SK-N-SH (cell line): Measurements from ENCODE around the gene UBE2E1. TPM values are rescaled to one million over a fixed set of nuclear protein-coding genes. Genes with fewer than 3 reads are reported as not detected.

Source experiments
- CTCF ChIA-PET: fragments of 300-600, 350-600 bp; formaldehyde crosslinking; extraction: SDS; loops from one replicate; lab custom pipeline; 2021; lab: Yijun Ruan, JAX
- POLR2A ChIA-PET: fragments of 350-600 bp; sonication (Branson Sonifier 250); formaldehyde crosslinking; extraction: SDS; loops from one replicate; lab custom pipeline; 2020; ENCODE audit warnings: antibody characterized with exemption, inconsistent platforms; lab: Yijun Ruan, JAX
- DNase-seq: peaks from one replicate; pipeline ENCODE4 v3.0.0; 2012
- H2AFZ ChIP-seq: fragments of 200-600 bp; sonication (generic); 2 replicates; pipeline ENCODE4 v1.8.1; 2016; ENCODE audit warnings: antibody characterized with exemption, mild to moderate bottlenecking, low read depth
- H3F3A ChIP-seq: fragments of 200-600 bp; sonication (generic); replicated peaks from 2 replicates; pipeline ENCODE3; 2016; ENCODE audit warnings: antibody characterized with exemption, mild to moderate bottlenecking; ENCODE audit not compliant: insufficient read depth
- H3K27ac ChIP-seq, 2 experiments: fragments of 200-500 bp in 1 of 2; fragments of 200-600 bp in 1 of 2; sonication (Bioruptor generic) in 1 of 2; sonication (generic), shearing (Covaris generic) in 1 of 2; 2 replicates each; pipeline versions ENCODE4 v1.5.1 to v1.6.1; 2014 to 2016; ENCODE audit warnings: low read depth in 2 of 2, inconsistent platforms in 1 of 2, low read length in 1 of 2, mild to moderate bottlenecking in 1 of 2, mixed read lengths in 1 of 2
- H3K27me3 ChIP-seq: fragments of 200-600 bp; sonication (generic), shearing (Covaris generic); 2 replicates; pipeline ENCODE4 v1.6.1; 2016; ENCODE audit warnings: mixed run types; ENCODE audit not compliant: insufficient read depth
- H3K36me3 ChIP-seq, 2 experiments: fragments of 200-500 bp in 1 of 2; fragments of 200-600 bp in 1 of 2; sonication (Bioruptor generic) in 1 of 2; sonication (generic) in 1 of 2; replicated peaks in 1 of 2; 2 replicates each; pipeline versions ENCODE3 to v1.5.1; 2014 to 2016; ENCODE audit warnings: low read length in 1 of 2, mild to moderate bottlenecking in 1 of 2; ENCODE audit not compliant: insufficient read depth in 2 of 2, control insufficient read depth in 1 of 2
- H3K4me1 ChIP-seq, 2 experiments: fragments of 200-500 bp in 1 of 2; fragments of 200-600 bp in 1 of 2; sonication (Bioruptor generic) in 1 of 2; sonication (generic), shearing (Covaris generic) in 1 of 2; 2 replicates each; pipeline versions ENCODE4 v1.5.1 to v1.6.1; 2014 to 2016; ENCODE audit warnings: low read depth in 1 of 2, low read length in 1 of 2, mixed run types in 1 of 2; ENCODE audit not compliant: insufficient read depth in 2 of 2, control insufficient read depth in 1 of 2
- H3K4me2 ChIP-seq: fragments of 200-600 bp; sonication (generic), shearing (Covaris generic); 2 replicates; pipeline ENCODE4 v1.6.1; 2017; ENCODE audit warnings: mixed run types
- H3K4me3 ChIP-seq, 2 experiments: fragments of 200-500 bp in 1 of 2; fragments of 200-600 bp in 1 of 2; sonication (Bioruptor generic) in 1 of 2; sonication (generic), shearing (Covaris generic) in 1 of 2; 2 replicates each; pipeline versions ENCODE4 v1.5.1 to v1.8.1; 2014 to 2016; ENCODE audit warnings: low read depth in 2 of 2, inconsistent platforms in 1 of 2, low read length in 1 of 2, mild to moderate bottlenecking in 1 of 2, mixed read lengths in 1 of 2, moderate library complexity in 1 of 2
- H3K79me2 ChIP-seq: fragments of 200-600 bp; sonication (generic); 2 replicates; pipeline ENCODE4 v1.8.1; 2017; ENCODE audit warnings: mild to moderate bottlenecking; ENCODE audit not compliant: insufficient read depth
- H3K9ac ChIP-seq: fragments of 200-600 bp; sonication (generic); 2 replicates; pipeline ENCODE4 v1.6.1; 2017; ENCODE audit warnings: mixed run types
- H3K9me2 ChIP-seq: fragments of 200-600 bp; sonication (generic); 2 replicates; pipeline ENCODE4 v1.6.1; 2017; ENCODE audit warnings: mixed run types
- H3K9me3 ChIP-seq: fragments of 200-600 bp; sonication (generic); 2 replicates; pipeline ENCODE4 v1.6.1; 2017; ENCODE audit warnings: mixed run types, mild to moderate bottlenecking, moderate library complexity
- H4K20me1 ChIP-seq: fragments of 200-600 bp; sonication (generic); 2 replicates; pipeline ENCODE4 v1.6.1; 2017; ENCODE audit warnings: mild to moderate bottlenecking, mixed run types; ENCODE audit not compliant: insufficient read depth
- ELF1 ChIP-seq: IDR thresholded peaks from 2 replicates; pipeline ENCODE4 v1.4.0; 2012
- EP300 ChIP-seq, 2 experiments: IDR thresholded peaks; 2 replicates each; pipeline versions ENCODE4 v1.4.0 to v1.6.1; 2012; ENCODE audit warnings: borderline replicate concordance in 1 of 2, low read depth in 1 of 2, low read length in 1 of 2
- EZH2phosphoT487 ChIP-seq: fragments of 200-600 bp; sonication (generic); IDR thresholded peaks from 2 replicates; pipeline ENCODE4 v1.6.1; 2017; ENCODE audit warnings: low read depth, mixed run types, mild to moderate bottlenecking, antibody characterized with exemption, moderate library complexity, borderline replicate concordance
- FOXM1 ChIP-seq: IDR thresholded peaks from 2 replicates; pipeline ENCODE4 v1.4.0; 2012; ENCODE audit warnings: low read depth, mild to moderate bottlenecking
- MXI1 ChIP-seq: IDR thresholded peaks from 2 replicates; pipeline ENCODE4 v1.6.1; 2012; ENCODE audit warnings: mild to moderate bottlenecking, low read depth, low read length, improper control_type of control experiment
- NFIC ChIP-seq: IDR thresholded peaks from 2 replicates; pipeline ENCODE4 v1.4.0; 2012; ENCODE audit warnings: borderline replicate concordance
- NRF1 ChIP-seq: IDR thresholded peaks from 2 replicates; pipeline ENCODE4 v1.6.1; 2012; ENCODE audit warnings: low read depth, mild to moderate bottlenecking, low read length
- POLR2AphosphoS5 ChIP-seq: IDR thresholded peaks from 2 replicates; pipeline ENCODE4 v1.6.1; 2012; ENCODE audit warnings: low read depth, low read length
- RAD21 ChIP-seq: IDR thresholded peaks from 2 replicates; pipeline ENCODE4 v1.6.1; 2012; ENCODE audit warnings: mild to moderate bottlenecking, low read length
- SIN3A ChIP-seq: IDR thresholded peaks from 2 replicates; pipeline ENCODE4 v1.6.1; 2012; ENCODE audit warnings: low read depth, mild to moderate bottlenecking, low read length, moderate library complexity, borderline replicate concordance
- SMC3 ChIP-seq: IDR thresholded peaks from 2 replicates; pipeline ENCODE4 v1.6.1; 2012; ENCODE audit warnings: low read depth, low read length, improper control_type of control experiment
- TAF1 ChIP-seq: IDR thresholded peaks from 2 replicates; pipeline ENCODE4 v1.6.1; 2012; ENCODE audit warnings: low read depth, mild to moderate bottlenecking, low read length, moderate library complexity, borderline replicate concordance
- TCF12 ChIP-seq: IDR thresholded peaks from 2 replicates; pipeline ENCODE4 v1.4.0; 2012
- TEAD4 ChIP-seq: IDR thresholded peaks from 2 replicates; pipeline ENCODE4 v1.4.0; 2012; ENCODE audit warnings: mild to moderate bottlenecking, borderline replicate concordance; ENCODE audit not compliant: insufficient read depth
- YY1 ChIP-seq: IDR thresholded peaks from 2 replicates; pipeline ENCODE4 v1.4.0; 2012; ENCODE audit warnings: low read depth, mild to moderate bottlenecking
- WGBS: methylation state at CpG from one replicate; pipeline ENCODE4 v1.1.6; 2017; ENCODE audit warnings: low lambda C conversion rate; 5-methylcytosine and 5-hydroxymethylcytosine counted together
- polyA plus RNA-seq, 3 experiments: library from polyadenylated mRNA; depleted of rRNA; stranded (reverse); fragments of >200 nt; gene quantifications; 2 replicates each; pipeline ENCODE4 v1.2.3, GENCODE V29; 2012
- TF ChIP-seq, protein P1 (sequence below): fragments of 200-600 bp; sonication (generic); IDR thresholded peaks from 2 replicates; pipeline ENCODE4 v1.6.1; 2017; ENCODE audit warnings: antibody characterized with exemption, mild to moderate bottlenecking, moderate library complexity
- TF ChIP-seq, protein P2 (sequence below): IDR thresholded peaks from 2 replicates; pipeline ENCODE4 v1.4.0; 2012; ENCODE audit warnings: low read depth
- TF ChIP-seq, protein P3 (sequence below): IDR thresholded peaks from 2 replicates; pipeline ENCODE4 v1.4.0; 2012; ENCODE audit warnings: low read depth, borderline replicate concordance
- TF ChIP-seq, protein P4 (sequence below): IDR thresholded peaks from 2 replicates; pipeline ENCODE4; 2012
- TF ChIP-seq, protein P5 (sequence below): IDR thresholded peaks from 2 replicates; pipeline ENCODE4 v1.4.0; 2012; ENCODE audit warnings: low read depth, borderline replicate concordance

Gene UBE2E1
- polyA plus RNA-seq, 1 of the 3 experiments (the other 2 are of a cell fraction): 59.9 TPM

DNA sequence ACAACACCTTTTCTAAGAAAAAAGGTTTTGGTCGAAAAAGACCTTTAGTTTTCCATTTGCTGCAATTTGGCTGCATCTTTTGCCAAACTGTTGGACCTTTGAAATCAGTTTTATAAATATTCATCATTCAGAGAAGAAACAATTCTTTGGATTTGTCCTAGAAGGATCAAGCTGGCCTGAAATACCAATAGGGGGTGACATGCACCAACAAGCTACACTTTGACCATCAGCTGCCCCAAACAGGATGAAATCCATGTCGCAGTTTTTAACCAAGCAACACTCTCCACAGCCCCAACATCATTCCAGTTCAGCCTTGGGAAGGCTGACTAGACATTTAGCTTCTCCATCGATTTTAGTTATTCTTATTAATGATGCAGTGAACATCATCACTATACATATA is 121.0 kb downstream of the UBE2E1 start:
- POLR2A ChIA-PET: no interaction called here
- no peaks in the 10 kb centered on the region; a peak in 1 of 4 replicates for H3K4me1 ChIP-seq
- H2AFZ ChIP-seq: no peak overlapping the region
- no peaks in the 10 kb centered on the region for H3K9me2 ChIP-seq
- DNase-seq: no peak
- 86% methylated on average over 3 of the region's 3 CpGs for WGBS
- H3F3A ChIP-seq: peaks cover 27% of the 10 kb centered on the region
- no peaks in the 10 kb centered on the region for H3K79me2 ChIP-seq
- no peaks in the 10 kb centered on the region for H3K27me3 ChIP-seq
- H3K36me3 ChIP-seq: peaks cover 0 to 6% of the 10 kb centered on the region in 2 experiments
- H3K4me2 ChIP-seq: no peak overlapping the region
- no peak overlapping the region for H3K9ac ChIP-seq
- H3K27ac ChIP-seq: no peak overlapping the region
- H3K9me3 ChIP-seq: no peaks in the 10 kb centered on the region
- CTCF ChIA-PET: interaction anchor here (0.9 to 1.3 kb wide), 3 partner anchors 9 to 68 kb away, joined by 3 to 5 read pairs (median 3); partner anchors contain the start of genes NKIRAS1 and RPL15
- no peaks in the 10 kb centered on the region for H4K20me1 ChIP-seq
- H3K4me3 ChIP-seq: no peak overlapping the region
- TF ChIP-seq POLR2AphosphoS5: no peak
- no peak for TF ChIP-seq TAF1
- TF ChIP-seq RAD21: peak; percentile 69
- TF ChIP-seq, protein P1, sequence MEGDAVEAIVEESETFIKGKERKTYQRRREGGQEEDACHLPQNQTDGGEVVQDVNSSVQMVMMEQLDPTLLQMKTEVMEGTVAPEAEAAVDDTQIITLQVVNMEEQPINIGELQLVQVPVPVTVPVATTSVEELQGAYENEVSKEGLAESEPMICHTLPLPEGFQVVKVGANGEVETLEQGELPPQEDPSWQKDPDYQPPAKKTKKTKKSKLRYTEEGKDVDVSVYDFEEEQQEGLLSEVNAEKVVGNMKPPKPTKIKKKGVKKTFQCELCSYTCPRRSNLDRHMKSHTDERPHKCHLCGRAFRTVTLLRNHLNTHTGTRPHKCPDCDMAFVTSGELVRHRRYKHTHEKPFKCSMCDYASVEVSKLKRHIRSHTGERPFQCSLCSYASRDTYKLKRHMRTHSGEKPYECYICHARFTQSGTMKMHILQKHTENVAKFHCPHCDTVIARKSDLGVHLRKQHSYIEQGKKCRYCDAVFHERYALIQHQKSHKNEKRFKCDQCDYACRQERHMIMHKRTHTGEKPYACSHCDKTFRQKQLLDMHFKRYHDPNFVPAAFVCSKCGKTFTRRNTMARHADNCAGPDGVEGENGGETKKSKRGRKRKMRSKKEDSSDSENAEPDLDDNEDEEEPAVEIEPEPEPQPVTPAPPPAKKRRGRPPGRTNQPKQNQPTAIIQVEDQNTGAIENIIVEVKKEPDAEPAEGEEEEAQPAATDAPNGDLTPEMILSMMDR: peak; percentile 28; the same call in 1 of the 2 replicates
- TF ChIP-seq SMC3: peak; percentile 15; the same call in 1 of the 2 replicates

DNA sequence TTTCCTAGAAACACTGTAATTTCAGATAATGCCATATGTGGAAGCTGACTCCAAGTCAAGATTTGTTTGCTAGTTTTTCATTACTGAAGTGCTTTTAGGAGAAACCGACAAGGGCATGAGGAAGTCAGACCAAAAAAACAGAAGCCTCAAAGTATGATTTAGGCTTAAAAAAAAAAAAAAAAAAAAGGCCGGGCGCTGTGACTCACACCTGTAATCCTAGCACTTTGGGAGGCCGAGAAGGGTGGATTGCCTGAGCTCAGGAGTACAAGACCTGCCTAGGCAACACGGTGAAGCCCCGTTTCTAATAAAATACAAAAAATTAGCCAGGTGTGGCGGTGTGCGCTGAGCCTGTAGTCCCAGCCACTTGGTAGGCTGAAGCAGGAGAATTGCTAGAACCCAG is 122.8 kb downstream of the UBE2E1 start:
- POLR2A ChIA-PET: interaction anchor here (0.7 kb wide), 1 partner anchor 12 kb away, joined by 8 read pairs; the partner anchor contains the start of genes NKIRAS1 and RPL15
- no peak for DNase-seq
- TF ChIP-seq, protein P1: no peak
- TF ChIP-seq POLR2AphosphoS5 (no peak), EP300 (IDR thresholded peaks at IDR 0.05; ENCODE audit: borderline replicate concordance in 1 of 2, low read depth in 1 of 2, low read length in 1 of 2) (no peak), NRF1 (no peak), EZH2phosphoT487 (no peak), TAF1 (no peak), SIN3A (no peak), YY1 (no peak), NFIC (no peak), ELF1 (no peak), TEAD4 (no peak), FOXM1 (no peak), TCF12 (no peak), MXI1 (no peak)
- TF ChIP-seq, protein P2, sequence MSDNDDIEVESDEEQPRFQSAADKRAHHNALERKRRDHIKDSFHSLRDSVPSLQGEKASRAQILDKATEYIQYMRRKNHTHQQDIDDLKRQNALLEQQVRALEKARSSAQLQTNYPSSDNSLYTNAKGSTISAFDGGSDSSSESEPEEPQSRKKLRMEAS: no peak
- TF ChIP-seq, protein P3, sequence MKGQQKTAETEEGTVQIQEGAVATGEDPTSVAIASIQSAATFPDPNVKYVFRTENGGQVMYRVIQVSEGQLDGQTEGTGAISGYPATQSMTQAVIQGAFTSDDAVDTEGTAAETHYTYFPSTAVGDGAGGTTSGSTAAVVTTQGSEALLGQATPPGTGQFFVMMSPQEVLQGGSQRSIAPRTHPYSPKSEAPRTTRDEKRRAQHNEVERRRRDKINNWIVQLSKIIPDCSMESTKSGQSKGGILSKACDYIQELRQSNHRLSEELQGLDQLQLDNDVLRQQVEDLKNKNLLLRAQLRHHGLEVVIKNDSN: no peak
- TF ChIP-seq, protein P4, sequence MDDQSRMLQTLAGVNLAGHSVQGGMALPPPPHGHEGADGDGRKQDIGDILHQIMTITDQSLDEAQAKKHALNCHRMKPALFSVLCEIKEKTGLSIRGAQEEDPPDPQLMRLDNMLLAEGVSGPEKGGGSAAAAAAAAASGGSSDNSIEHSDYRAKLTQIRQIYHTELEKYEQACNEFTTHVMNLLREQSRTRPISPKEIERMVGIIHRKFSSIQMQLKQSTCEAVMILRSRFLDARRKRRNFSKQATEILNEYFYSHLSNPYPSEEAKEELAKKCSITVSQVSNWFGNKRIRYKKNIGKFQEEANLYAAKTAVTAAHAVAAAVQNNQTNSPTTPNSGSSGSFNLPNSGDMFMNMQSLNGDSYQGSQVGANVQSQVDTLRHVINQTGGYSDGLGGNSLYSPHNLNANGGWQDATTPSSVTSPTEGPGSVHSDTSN: no peak
- TF ChIP-seq, protein P5, sequence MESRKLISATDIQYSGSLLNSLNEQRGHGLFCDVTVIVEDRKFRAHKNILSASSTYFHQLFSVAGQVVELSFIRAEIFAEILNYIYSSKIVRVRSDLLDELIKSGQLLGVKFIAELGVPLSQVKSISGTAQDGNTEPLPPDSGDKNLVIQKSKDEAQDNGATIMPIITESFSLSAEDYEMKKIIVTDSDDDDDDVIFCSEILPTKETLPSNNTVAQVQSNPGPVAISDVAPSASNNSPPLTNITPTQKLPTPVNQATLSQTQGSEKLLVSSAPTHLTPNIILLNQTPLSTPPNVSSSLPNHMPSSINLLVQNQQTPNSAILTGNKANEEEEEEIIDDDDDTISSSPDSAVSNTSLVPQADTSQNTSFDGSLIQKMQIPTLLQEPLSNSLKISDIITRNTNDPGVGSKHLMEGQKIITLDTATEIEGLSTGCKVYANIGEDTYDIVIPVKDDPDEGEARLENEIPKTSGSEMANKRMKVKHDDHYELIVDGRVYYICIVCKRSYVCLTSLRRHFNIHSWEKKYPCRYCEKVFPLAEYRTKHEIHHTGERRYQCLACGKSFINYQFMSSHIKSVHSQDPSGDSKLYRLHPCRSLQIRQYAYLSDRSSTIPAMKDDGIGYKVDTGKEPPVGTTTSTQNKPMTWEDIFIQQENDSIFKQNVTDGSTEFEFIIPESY: no peak

More for the DNA sequence above, 122.8 kb downstream of the UBE2E1 start:
- no peak overlapping the region for H2AFZ ChIP-seq
- H3K79me2 ChIP-seq: no peaks in the 10 kb centered on the region
- H3K9me3 ChIP-seq: no peaks in the 10 kb centered on the region
- no peak overlapping the region for H3K4me2 ChIP-seq
- CTCF ChIA-PET: no interaction called here
- no peak overlapping the region for H3K9ac ChIP-seq
- H3K9me2 ChIP-seq: no peaks in the 10 kb centered on the region
- H3K36me3 ChIP-seq: peaks cover 0 to 6% of the 10 kb centered on the region in 2 experiments
- peaks cover 13% of the 10 kb centered on the region for H3F3A ChIP-seq
- no peak overlapping the region for H3K27ac ChIP-seq
- no peaks in the 10 kb centered on the region for H3K27me3 ChIP-seq
- WGBS: 75% methylated on average over 8 of the region's 8 CpGs
- H4K20me1 ChIP-seq: no peaks in the 10 kb centered on the region
- peaks cover 0 to 2% of the 10 kb centered on the region in 2 experiments; a peak in 1 of 4 replicates for H3K4me1 ChIP-seq
- no peak overlapping the region for H3K4me3 ChIP-seq
